CD4-positive, alpha-beta T cell treated with Interleukin-17A for 1 hour (primary cell): ENCODE results near the gene SCGB2A2.

Source experiments
- DNase-seq: peaks from one replicate; pipeline ENCODE4 v3.0.0-alpha.2; 2020

The SCGB2A2 gene

GRCh38 chr11:62307950-62308349 is 38.0 kb downstream of the SCGB2A2 start:
- DNase-seq, result no peak

DNA sequence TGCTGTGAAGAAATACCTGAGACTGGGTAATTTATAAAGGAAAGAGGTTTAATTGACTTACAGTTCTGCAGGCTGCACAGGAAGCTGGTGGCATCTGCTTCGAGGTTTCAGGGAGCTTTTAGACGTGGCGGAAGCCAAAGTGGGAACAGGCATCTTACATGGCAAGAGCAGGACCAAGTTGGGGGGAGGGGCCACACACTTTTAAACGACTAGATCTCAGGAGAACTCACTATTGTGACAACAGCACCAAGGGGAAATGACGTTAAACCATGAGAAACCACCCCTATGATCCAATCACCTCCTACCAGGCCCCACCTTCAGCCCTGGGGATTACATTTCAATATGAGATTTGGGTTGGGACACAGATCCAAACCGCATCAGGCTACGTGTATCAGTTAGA is 40.0 kb downstream of the SCGB2A2 start:
- no peak for DNase-seq

DNA sequence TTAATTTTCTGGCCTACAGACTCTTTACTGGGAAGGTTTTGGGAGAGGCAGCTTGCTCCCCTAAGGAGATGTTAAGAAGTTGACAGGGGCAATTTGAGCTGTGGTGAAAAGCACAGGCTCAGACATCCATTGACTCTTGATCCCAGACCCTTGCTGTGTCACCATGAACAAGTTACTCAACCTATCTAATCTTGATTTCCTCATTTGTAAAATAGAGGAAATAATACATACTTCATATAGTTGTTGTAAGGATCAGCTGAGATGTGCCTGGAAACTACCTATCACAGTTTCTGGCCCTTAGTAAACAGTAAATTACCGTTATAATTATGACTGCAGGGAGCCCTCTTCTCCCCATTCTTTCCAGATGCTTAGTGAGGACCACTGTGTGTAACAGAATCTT is 45.5 kb downstream of the SCGB2A2 start:
- no peak for DNase-seq

- no peak for DNase-seq
Observed at GRCh38 chr11:62322524-62322923, 52.6 kb downstream of the SCGB2A2 start.
